Body of pancreas (tissue), 4 donors: ENCODE data around the gene SAYSD1.

Experiments
- CTCF ChIP-seq, 7 experiments: fragments of 450-650 bp in 4 of 7; fragments of 200-600 bp in 3 of 7; sonication (generic) in 3 of 7; IDR thresholded peaks; one replicate each; pipeline ENCODE4 v1.5.1; 2016 to 2019; ENCODE audit warnings: antibody characterized with exemption in 7 of 7
- POLR2A ChIP-seq, 3 donors: fragments of 450-650 bp; IDR thresholded peaks; one replicate each; pipeline ENCODE4 v1.6.1; 2016; ENCODE audit warnings: antibody characterized with exemption in 3 of 3, mild to moderate bottlenecking in 2 of 3

- TF ChIP-seq CTCF (IDR thresholded peaks at IDR 0.05) (no peak), POLR2A (IDR thresholded peaks at IDR 0.05) (no peak)
These were observed 57.5 kb downstream of the SAYSD1 start for GRCh38 chr6:39057251-39058155.
